Right forelimb (tissue), 1 donor: Measurements from ENCODE around the gene SEM1.
"Not testable (repeated sequence)": the region's sequence is repeated elsewhere in the genome, so short reads cannot be mapped to it uniquely, and the experiment has no call there.

Experiments used
- DNase-seq: peaks from one replicate; pipeline ENCODE4 v3.0.0-alpha.2; 2018

Gene SEM1

GRCh38 chr7:96709381-96710228, at the start of gene SEM1:
TSS of gene SEM1 (minus strand) at chr7:96709846. CDS start at chr7:96709763, 83 bp downstream.
- peak; percentile 89 for DNase-seq

DNA sequence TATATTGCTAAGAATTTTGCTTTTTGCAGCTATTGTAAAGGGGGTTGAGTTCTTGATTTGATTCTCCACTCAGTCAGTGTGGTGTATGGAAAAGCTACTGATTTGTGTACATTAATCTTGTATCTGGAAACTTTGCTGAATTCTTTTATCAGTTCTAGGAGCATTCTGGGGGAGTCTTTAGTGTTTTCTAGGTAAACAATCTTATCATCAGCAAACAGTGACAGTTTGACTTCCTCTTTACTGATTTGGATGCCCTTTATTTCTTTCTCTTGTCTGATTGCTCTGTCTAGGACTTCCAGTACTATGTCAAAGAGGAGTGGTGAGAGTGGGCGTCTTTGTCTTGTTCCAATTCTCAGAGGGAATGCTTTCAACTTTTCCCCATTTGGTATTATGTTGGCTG, 48.2 kb upstream of the SEM1 start:
- not testable (repeated sequence) for DNase-seq

DNA sequence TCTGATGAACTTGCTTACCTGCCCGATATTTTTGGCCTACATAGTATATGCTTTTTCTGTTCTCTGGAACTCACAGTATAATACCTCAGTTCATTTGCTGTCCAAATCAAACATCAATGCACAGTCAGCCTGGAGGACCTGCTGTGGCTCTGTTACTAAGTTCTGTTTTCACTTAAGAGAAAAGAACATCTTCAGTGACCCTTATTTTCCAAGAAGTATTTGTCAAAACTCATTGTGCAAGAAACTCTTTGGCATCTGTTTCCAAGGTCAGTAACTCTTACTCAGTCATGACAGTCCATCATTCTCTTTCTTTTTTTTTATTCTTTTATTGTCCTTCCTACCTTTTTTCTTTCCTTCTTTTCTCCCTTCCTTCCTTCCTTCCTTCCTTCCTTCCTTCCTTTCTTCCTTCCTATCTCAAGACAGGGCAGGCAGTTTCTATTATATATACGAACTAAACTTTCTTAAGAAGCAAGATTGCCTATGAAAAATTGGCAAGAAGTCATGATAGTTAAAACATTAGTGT, 37.8 kb upstream of the SEM1 start:
- DNase-seq, result no peak

GRCh38 chr7:96740130-96740529, 30.5 kb upstream of the SEM1 start:
- no peak for DNase-seq

- no peak for DNase-seq
These were observed 30.0 kb upstream of the SEM1 start for GRCh38 chr7:96739609-96740008.

DNA sequence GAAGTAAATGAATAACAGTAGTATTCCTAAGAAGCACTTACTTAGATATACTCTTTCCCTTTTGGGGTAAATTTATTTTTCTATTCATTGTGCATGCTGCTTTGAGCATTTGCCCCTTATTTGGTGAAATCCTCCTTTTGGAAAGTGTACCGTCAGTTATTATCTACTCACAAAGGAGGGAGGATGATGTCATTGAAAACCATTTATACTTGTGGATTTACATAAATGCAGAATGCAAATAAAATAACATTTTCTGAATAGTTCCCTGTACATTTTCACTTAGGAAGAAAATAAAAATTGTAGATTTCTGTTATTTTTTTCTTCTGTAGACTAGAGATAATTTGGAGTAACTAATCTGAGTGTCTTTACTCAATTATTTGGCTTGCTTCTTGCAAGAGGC, 29.5 kb upstream of the SEM1 start:
- DNase-seq, result no peak

DNA sequence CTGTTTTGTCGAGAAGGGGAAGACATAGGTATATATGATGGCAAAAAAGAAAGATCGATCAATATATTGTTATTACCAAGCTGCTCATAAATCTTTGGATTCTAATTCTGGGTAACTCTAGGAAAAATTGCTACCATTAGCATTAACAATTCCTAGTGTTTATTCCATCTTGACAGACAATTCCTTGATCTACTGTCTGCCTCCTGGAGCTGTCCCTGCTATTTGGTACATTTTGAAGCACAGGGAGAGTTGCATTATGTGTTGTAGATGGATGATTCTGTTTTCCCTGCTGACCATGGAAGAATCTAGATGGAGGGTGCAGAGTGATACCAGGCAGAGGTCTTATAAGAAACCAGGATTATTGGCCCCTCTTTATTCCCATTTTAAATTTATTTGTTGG, 29.1 kb upstream of the SEM1 start:
- no peak for DNase-seq

GRCh38 chr7:96737545-96738050, 28.0 kb upstream of the SEM1 start:
- DNase-seq, result no peak

DNA sequence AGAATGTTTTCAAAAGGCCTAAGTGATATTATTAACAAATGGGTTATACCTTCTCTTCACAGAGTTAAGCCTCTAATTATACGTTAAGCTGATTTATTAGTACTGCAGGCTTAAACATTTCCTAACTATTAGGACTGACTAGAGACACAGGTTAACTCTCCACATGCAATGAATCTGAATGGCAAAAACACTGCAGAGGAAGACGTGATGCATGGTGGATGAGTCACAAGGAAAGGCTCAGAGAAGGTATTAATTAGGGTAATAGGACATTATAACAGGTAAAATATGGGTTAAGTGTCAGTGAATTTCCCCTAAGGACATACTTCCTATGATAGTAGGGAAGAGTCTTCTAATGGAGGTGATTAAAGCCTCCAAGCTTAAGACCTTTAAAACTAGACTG, 24.7 kb upstream of the SEM1 start:
- no peak for DNase-seq

- DNase-seq, result no peak
These were observed 20.2 kb upstream of the SEM1 start for GRCh38 chr7:96729820-96730219.

- no peak for DNase-seq
These were observed 18.5 kb upstream of the SEM1 start for GRCh38 chr7:96728139-96728538.

DNA sequence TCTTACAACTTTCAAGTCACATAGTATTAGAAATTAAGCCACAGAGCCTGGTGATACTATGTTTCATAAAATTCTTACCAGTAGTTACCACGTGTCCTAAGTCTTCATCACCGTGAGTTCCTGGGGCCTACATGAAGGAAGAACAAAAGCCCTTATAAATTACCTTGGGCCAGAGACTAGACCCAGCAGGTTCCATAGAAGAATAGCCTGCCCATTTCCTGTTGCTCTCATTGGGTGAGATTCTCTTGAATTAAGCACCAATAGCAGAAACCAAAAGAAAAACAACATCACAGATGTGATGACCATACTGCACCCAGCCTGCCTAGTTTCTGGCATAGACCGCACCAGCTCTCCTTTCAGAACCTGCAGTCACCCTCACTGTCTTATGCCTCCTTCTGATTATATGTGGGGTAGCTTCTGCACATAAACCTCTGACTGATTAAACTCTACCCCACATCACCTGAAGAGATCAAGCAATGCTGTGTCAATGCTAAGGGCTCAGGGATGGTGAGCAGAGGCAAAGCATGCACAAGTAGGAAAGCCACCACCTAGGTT, 18.0 kb upstream of the SEM1 start:
- DNase-seq, result no peak

- no peak for DNase-seq
These were observed 14.0 kb upstream of the SEM1 start for GRCh38 chr7:96723622-96724021.

- not testable (repeated sequence) for DNase-seq
These were observed 13.3 kb upstream of the SEM1 start for GRCh38 chr7:96722928-96723327.

DNA sequence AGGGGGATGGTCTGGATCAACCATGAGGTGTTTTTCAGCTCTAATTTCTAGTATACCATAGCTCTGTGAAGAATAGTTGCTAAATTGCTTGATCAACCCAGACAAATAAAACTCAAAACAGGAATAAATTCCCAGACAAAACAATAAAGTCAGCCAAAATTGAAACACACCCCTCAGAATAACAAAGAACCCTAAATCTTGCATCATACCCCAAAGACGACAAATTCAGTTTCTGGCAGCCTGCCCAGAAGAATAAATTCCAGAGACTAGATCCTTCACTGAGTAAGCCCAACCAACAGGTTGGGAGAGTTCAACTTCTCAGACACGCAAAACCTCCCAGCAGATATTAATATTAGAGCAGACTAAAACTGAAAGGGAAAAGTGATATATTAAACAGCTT, 11.2 kb upstream of the SEM1 start:
- DNase-seq, result no peak

DNA sequence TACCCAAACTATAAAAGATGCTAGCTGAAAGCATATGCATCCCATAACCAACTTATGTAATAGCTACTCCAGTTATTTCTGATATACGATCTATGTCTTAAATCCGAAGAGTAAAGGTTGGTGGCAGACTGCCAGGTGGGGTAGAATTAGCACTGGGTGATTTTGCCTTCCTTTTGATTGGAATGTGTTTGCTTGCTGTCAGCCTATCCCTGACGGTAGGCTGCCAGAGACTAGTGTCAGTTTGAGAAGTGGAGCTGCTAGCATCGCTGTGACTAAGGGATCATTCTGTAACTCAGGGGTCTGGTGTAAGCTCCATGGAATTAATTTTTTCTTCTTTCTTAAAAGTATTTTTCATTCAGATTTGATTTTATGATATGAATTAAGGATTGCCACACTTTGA, 9.5 kb upstream of the SEM1 start:
- DNase-seq, result no peak

DNA sequence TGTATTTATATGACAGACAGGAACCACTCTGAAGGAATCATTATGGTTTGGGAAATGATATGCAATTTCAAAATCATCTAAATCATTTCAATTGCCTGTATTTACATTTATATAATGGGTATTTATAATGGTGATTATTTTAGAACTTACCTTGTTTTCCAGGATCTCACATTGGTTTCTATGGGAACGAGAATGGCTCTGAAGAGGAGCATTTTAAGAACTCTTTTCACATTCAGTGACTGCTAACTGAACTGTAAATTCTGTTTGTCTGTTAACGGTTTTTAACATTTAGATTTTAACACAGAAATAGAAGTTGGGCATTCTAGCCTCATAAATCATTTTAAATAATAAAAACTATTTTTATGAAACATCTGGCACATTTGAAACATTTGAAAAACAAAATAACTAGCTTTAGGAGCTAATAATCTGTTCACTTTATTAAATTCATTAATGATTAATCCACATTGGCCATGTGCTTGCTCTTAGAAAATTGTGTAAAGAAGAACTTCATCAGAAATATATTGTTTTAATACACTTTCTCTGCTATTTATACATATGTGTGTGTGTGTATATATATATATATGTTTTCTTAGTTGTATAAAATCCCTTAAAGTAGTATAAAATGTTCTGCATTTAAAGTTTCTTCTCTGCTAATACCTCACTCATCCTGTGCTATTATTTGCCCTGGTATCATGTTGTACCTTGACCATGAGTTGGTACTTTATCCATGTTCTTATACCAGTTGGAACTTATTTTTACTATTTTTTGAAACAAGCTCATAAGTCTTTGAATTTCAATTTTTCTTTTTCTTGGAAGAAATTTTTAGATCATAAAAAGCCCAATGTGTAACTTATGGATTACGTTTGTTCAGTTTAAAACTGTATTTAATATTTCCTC, 8.7 kb upstream of the SEM1 start:
- DNase-seq, result no peak

DNA sequence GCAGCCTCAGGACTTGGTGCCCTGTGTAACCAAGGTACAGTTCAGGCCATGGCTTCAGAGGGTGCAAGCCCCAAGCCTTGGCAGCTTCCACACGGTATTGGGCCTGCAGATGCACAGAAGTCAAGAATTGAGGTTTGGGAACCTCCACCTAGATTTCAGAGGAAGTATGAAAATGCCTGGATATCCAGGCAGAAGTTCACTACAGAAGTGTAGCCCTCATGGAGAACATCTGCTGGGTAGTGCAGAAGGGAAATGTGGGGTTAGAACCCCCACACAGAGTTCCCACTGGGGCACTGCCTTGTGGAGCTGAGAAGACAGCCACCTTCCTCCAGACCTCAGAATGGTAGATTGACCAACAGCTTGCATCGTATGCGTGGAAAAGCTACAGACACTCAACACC, 3.4 kb upstream of the SEM1 start:
- no peak for DNase-seq

DNA sequence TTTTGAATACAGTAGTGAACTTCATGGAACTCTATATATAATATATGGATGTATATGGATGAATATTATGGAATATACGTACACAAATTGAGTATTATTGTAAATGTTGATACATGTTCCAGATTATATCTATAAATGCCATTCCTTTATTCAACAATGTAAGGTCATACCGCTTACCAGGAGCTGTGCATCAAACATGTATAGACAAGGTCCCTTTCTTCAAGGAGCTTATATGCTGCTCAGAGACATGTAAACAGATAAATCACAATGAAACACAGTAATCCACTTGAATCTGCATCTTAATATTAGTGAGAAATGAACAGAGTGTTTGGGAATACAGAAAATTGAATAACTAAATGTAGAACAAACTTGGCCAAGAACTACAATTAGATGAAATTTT, 898 bp upstream of the SEM1 start:
- no peak for DNase-seq

GRCh38 chr7:96708872-96709271, 774 bp downstream of the SEM1 start:
- no peak for DNase-seq

GRCh38 chr7:96707901-96708774, 1.5 kb downstream of the SEM1 start:
- no peak for DNase-seq

GRCh38 chr7:96701258-96701657, 8.4 kb downstream of the SEM1 start:
- DNase-seq, result no peak
